Loucy (cell line): ENCODE measurements around the gene CD83.

ENCODE experiments used
- CTCF ChIP-seq: fragments of 200-600 bp; sonication (generic); conservative IDR thresholded peaks from 2 replicates; pipeline ENCODE4 v1.5.1; 2014; ENCODE audit warnings: mild to moderate bottlenecking, antibody characterized with exemption, low read length
- EZH2phosphoT487 ChIP-seq: fragments of 200-600 bp; IDR thresholded peaks from 2 replicates; pipeline ENCODE4 v1.6.1; 2018; ENCODE audit warnings: antibody characterized with exemption, mild to moderate bottlenecking, moderate library complexity, borderline replicate concordance

GRCh38 chr6:14165091-14165490, 47.5 kb downstream of the CD83 start:
- no peak for TF ChIP-seq CTCF
- no peak for TF ChIP-seq EZH2phosphoT487
